ENCODE measurements around the gene PRSS21. TPM values are rescaled to one million over a fixed set of nuclear protein-coding genes. Genes with fewer than 3 reads are reported as not detected.

PRSS21 gene
- total RNA-seq, 2 experiments from 2014 or later, result 3.0 to 4.0 TPM

DNA sequence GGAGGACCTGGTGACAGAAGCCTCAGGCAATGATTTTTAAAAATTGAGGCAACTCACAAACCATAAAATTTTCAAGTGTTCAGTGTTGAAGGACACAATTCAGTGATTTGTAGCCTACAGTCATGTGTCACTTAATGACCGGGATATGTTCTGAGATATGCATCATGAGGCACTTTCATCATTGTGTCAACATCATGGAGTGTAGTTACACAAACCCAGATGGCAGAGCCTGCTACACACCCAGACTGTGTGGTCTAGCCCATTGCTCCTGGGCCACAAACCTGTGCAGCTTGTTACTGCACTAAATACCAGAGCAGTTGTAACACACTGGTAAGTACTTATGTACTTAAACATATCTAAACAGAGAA, 17.2 kb upstream of the PRSS21 start:
- Mint-ChIP-seq H3K27ac (no peak overlapping the region), H3K4me3 (no peak overlapping the region), H3K4me1 (no peaks in the 10 kb centered on the region), H3K27me3 (peaks cover 17% of the 10 kb centered on the region), H3K36me3 (ENCODE audit: low read depth) (no peaks in the 10 kb centered on the region), H3K9me3 (peaks cover 3% of the 10 kb centered on the region)
- ChIA-PET CTCF (interaction anchor here (0.7 kb wide), 1 partner anchor 755 kb away, joined by 3 read pairs; no protein-coding TSS in a partner anchor), POLR2A (no interaction called here)
- DNase-seq, result no peak

DNA sequence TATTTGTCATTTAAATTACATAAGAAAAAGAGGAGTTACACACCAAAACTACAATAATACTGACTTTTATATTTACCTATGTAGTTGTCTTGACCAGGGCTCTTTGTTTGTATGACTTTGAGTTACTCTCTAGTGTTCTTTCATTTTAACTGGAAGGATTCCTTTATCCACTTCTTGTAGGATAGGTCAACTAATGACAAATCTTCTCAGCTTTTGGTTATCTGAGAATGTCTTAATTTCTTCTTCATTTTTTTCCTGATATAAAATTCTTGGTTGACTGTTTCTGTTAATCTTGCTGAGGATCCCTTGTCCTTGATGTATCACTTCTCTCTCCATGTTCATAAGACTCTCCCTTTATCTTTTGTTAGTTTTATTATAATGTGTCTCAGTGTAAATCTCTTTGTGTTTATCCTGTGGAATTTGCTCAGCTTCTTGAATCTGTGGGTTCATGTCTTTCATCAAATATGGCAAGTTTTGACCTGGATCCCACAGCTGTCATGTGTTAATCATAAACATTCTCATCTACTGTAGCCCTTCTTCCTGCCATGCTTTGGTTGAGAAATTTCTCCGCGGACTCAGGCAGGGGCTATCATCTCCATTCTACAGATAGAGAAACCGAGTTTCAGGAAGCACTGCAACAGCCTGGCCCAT, 13.4 kb upstream of the PRSS21 start:
- H3K36me3 Mint-ChIP-seq (ENCODE audit: low read depth), result no peaks in the 10 kb centered on the region
- peaks cover 3% of the 10 kb centered on the region for H3K9me3 Mint-ChIP-seq
- no peak overlapping the region for H3K4me3 Mint-ChIP-seq
- ChIA-PET CTCF (no interaction called here), POLR2A (no interaction called here)
- DNase-seq, result no peak
- no peaks in the 10 kb centered on the region for H3K4me1 Mint-ChIP-seq
- no peak overlapping the region for H3K27ac Mint-ChIP-seq
- H3K27me3 Mint-ChIP-seq, result peaks cover 29% of the 10 kb centered on the region

DNA sequence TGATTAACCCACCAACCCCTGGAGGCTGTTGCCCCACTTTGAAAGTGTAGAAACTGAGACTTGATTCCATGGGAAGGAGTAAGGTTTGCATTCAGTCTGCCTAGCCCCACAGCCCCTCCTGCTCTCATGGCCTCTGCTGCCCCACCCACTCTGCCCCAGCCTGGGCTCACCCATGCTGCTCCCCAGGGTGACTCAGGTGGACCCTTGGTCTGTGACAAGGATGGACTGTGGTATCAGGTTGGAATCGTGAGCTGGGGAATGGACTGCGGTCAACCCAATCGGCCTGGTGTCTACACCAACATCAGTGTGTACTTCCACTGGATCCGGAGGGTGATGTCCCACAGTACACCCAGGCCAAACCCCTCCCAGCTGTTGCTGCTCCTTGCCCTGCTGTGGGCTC, 12.3 kb upstream of the PRSS21 start:
- peaks cover 39% of the 10 kb centered on the region for H3K27me3 Mint-ChIP-seq
- no peaks in the 10 kb centered on the region for H3K4me1 Mint-ChIP-seq
- POLR2A ChIA-PET, result no interaction called here
- CTCF ChIA-PET, result no interaction called here
- H3K9me3 Mint-ChIP-seq, result peaks cover 3% of the 10 kb centered on the region
- H3K4me3 Mint-ChIP-seq, result no peak overlapping the region
- no peak for DNase-seq
- no peak overlapping the region for H3K27ac Mint-ChIP-seq
- H3K36me3 Mint-ChIP-seq (ENCODE audit: low read depth), result no peaks in the 10 kb centered on the region

DNA sequence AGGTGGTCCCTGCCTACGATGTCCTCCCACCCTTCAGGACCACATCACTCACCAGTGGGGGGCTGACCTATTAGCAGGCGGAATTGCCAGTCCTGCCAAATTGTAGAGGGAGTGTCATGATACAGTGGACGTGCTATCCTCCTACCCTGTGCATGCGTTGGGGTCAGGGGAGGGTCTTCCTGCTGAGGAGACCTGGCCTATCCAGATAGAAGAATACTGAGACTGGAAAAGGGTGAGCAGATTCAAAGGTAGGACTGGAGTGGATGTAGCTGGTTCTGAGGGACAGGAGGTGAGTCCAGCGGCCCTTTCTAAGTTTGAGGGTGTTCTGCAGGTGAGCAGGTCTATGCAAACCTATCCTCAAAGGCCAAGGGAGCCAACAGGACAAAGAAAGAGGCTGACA, 10.8 kb upstream of the PRSS21 start:
- no peak overlapping the region for H3K27ac Mint-ChIP-seq
- ChIA-PET CTCF (no interaction called here), POLR2A (no interaction called here)
- peaks cover 46% of the 10 kb centered on the region for H3K27me3 Mint-ChIP-seq
- DNase-seq, result no peak
- H3K9me3 Mint-ChIP-seq, result peaks cover 3% of the 10 kb centered on the region
- H3K4me1 Mint-ChIP-seq, result no peaks in the 10 kb centered on the region
- no peaks in the 10 kb centered on the region for H3K36me3 Mint-ChIP-seq (ENCODE audit: low read depth)
- H3K4me3 Mint-ChIP-seq, result no peak overlapping the region

DNA sequence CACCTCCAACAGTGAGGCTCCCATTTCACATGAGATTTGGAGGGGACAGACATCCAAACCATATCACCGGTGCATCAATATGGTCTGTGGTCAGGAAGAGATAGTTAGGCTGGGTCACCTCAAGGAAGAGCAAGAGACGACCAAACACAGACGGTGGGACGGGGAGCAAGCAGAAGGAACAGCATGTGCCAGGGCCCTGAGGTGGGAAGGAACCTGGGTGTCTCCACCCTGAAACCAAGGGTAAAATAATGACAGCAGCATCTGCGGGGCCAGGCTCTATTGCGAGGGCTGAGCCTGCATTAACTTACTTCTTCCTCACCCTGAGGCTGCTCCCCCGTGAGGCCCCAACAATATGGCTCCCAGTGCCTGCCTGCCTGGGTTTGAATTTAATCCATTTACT, 8.9 kb upstream of the PRSS21 start:
- Mint-ChIP-seq H3K27ac (no peak overlapping the region), H3K4me3 (no peak overlapping the region), H3K36me3 (ENCODE audit: low read depth) (no peaks in the 10 kb centered on the region), H3K9me3 (peaks cover under 1% of the 10 kb centered on the region), H3K27me3 (peaks cover 46% of the 10 kb centered on the region), H3K4me1 (no peaks in the 10 kb centered on the region)
- DNase-seq, result no peak
- ChIA-PET POLR2A (no interaction called here), CTCF (no interaction called here)

DNA sequence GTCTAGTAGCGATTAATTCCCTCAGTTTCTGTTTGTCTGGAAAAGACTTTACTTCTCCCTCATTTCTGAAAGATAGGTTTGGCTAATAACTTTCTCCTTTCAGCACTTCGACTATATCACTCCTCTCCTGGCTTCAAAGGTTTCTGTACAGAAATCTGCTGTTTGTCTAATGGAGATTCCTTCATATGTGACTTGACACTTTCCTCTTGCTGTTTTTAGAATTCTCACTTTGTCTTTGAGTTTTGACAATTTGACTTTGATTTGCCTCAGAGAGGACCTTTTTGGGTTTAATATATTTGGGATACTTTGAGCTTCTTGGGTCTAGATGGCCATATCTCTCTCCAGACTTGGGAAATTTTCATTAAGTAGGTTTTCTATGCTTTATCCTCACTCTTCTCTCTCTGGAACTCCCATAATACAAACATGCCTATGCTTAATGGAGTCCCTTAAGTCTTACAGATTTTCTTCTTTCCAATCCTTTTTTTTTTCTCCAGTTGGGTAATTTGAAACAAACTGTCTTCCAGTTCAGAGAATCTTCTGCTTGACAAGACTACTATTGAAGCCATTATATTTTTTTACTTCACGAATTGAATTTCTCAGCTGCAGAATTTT, 7.8 kb upstream of the PRSS21 start:
- ChIA-PET CTCF (no interaction called here), POLR2A (no interaction called here)
- Mint-ChIP-seq H3K9me3 (no peaks in the 10 kb centered on the region), H3K36me3 (ENCODE audit: low read depth) (no peaks in the 10 kb centered on the region), H3K27ac (no peak overlapping the region), H3K4me3 (no peak overlapping the region), H3K4me1 (no peaks in the 10 kb centered on the region), H3K27me3 (peaks cover 39% of the 10 kb centered on the region)
- DNase-seq, result no peak

DNA sequence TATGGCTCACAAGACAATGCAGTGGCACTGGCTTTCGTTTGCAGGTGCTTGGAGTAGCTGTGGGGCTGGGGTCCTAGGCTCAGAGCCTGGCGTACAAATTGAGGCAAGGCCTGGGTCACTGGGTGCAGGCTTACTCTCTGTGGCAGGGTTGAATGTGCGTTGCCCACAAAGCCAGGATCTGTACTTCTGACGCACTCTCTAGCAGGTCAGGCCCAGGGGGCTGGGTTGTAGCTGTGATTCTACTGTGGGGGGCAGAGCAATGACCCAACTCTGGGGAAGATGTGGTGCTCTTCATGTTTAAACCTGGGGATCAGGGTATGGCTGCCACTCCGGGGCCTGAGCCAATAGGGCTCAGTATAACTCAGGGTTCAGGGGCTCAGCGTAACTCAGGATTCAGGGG, 6.4 kb upstream of the PRSS21 start:
- peaks cover 31% of the 10 kb centered on the region for H3K27me3 Mint-ChIP-seq
- ChIA-PET CTCF (no interaction called here), POLR2A (no interaction called here)
- H3K36me3 Mint-ChIP-seq (ENCODE audit: low read depth), result no peaks in the 10 kb centered on the region
- no peak for DNase-seq
- no peaks in the 10 kb centered on the region for H3K4me1 Mint-ChIP-seq
- no peak overlapping the region for H3K4me3 Mint-ChIP-seq
- no peak overlapping the region for H3K27ac Mint-ChIP-seq
- no peaks in the 10 kb centered on the region for H3K9me3 Mint-ChIP-seq

DNA sequence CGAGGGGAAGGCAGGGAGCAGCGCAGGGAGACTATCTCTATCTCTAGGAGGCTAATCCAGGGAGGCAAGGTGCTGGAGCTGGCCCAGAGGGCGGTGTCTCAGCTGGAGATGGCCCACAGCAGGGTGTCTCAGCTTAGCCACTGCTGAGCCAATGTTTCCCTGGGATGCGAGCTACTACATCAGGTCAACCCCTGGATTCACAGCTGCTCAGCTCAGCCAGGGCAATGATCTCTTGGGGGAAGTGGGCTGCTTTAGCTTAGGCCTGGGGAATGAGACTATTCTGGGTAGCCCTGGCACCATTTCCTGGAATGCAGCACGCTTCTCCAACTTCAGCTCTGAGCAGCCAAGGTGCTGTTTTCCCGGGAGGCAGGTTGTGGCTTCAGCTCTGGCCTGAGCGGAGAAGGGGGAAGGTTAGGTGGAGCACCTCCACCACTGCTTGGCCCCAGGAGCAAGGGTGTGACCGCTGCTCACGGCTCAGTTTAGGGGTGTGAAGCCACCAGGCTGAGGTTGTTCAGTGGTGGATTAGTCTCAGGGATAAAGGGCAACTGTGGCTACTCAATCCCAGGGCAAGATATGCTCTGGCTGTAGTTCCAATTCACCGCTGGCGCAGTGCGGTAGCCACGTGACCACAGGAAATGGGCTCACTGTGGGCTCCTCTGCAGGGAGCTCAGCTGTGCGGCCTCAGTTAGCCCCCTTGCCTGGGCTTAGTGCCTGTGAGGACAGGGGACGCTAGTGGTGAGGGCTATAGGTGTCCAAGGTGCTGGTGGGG, 5.2 kb upstream of the PRSS21 start:
- POLR2A ChIA-PET, result no interaction called here
- CTCF ChIA-PET, result no interaction called here
- DNase-seq, result no peak
- Mint-ChIP-seq H3K9me3 (no peaks in the 10 kb centered on the region), H3K4me3 (no peak overlapping the region), H3K27ac (no peak overlapping the region), H3K27me3 (peaks cover 27% of the 10 kb centered on the region), H3K4me1 (no peaks in the 10 kb centered on the region), H3K36me3 (ENCODE audit: low read depth) (no peaks in the 10 kb centered on the region)

DNA sequence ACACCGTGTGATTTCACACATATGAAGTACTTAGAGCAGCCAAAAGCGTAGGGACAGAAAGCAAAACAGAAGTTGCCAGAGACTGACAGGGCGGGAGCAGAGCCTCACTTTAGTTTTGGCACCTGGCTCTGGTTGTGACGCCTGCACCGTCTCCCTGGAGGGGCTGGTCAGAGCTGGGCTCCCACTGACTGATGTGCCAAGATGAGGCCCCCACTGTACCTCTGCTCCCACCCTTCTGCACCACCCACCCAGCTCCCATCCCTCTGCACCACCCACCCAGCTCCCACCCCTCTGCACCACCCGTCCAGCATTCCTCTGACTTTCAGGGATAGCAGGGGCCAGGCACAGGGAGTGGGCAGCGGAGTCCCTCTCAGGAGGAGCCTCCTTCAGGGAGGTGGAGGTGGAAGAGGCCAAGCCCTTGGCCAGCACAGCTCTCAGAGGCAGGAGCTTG, 3.2 kb upstream of the PRSS21 start:
- H3K27ac Mint-ChIP-seq, result no peak overlapping the region
- no peaks in the 10 kb centered on the region for H3K9me3 Mint-ChIP-seq
- ChIA-PET POLR2A (no interaction called here), CTCF (no interaction called here)
- no peak overlapping the region for H3K4me3 Mint-ChIP-seq
- peaks cover 18% of the 10 kb centered on the region for H3K27me3 Mint-ChIP-seq
- no peak for DNase-seq
- no peaks in the 10 kb centered on the region for H3K4me1 Mint-ChIP-seq
- H3K36me3 Mint-ChIP-seq (ENCODE audit: low read depth), result no peaks in the 10 kb centered on the region

DNA sequence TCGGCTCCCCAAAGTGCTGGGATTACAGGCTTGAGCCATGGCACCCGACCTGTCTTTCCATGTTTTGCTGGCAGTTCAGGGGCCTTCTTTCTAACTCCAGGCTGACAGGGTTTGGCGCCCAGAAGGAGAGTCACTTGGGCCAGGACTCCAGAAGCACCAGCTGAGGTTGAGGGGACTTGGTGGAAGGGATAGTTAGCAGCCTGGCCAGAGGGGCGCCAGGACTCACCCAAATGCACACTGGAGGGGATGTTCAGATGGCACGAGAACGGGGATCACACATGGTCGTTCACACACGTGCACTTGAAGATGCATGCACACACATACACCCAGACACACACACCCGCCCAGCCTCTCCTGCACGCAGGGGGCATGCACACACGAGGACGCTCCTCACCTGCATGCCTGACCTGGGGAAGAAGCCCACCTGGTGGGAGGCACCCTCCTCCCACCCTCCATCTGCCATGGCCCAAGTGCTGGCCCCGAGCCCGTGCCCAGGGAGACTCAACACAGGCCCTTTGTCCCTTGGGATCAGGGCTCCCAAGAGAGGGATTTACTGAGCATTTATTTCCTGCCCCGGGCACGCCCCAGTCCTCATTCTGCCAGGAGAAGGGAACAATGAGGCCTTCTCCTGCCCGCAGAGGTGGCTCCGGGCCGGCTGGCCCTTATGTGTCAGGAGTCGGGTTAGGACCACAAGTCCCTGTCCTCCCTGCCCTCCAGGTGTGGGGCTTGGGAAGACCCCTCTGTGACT, 2.3 kb upstream of the PRSS21 start:
- ChIA-PET POLR2A (no interaction called here), CTCF (no interaction called here)
- no peak for DNase-seq
- Mint-ChIP-seq H3K4me3 (no peak overlapping the region), H3K9me3 (no peaks in the 10 kb centered on the region), H3K36me3 (ENCODE audit: low read depth) (no peaks in the 10 kb centered on the region), H3K27me3 (peaks cover 9% of the 10 kb centered on the region), H3K4me1 (no peaks in the 10 kb centered on the region), H3K27ac (no peak overlapping the region)

DNA sequence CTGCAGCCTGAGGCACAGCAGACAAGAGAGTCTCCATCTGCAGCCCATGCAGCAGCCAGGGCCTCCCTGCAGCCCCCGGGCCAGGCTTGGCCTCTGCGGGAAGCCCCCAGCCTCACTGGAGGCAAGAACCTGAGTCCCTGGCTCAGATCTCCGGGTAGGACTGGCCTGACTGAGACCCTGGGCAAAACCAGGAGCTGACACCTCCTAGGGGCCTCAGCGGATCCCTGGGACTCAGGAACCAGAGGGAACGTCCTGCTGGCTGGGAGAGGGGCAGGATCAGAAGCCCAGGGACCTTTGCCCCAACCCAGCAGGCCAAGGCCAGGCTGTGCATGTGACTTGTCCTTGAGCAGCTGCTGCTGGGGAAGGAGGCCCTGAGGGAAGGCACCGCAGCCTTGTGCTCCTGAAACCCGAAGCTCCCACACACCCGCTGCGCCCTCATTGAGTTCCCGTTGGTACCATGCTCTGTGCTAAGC, 1.7 kb upstream of the PRSS21 start:
- Mint-ChIP-seq H3K4me1 (no peaks in the 10 kb centered on the region), H3K9me3 (no peaks in the 10 kb centered on the region), H3K27me3 (peaks cover 6% of the 10 kb centered on the region), H3K36me3 (ENCODE audit: low read depth) (no peaks in the 10 kb centered on the region), H3K27ac (no peak overlapping the region), H3K4me3 (no peak overlapping the region)
- DNase-seq, result no peak
- ChIA-PET POLR2A (no interaction called here), CTCF (no interaction called here)

DNA sequence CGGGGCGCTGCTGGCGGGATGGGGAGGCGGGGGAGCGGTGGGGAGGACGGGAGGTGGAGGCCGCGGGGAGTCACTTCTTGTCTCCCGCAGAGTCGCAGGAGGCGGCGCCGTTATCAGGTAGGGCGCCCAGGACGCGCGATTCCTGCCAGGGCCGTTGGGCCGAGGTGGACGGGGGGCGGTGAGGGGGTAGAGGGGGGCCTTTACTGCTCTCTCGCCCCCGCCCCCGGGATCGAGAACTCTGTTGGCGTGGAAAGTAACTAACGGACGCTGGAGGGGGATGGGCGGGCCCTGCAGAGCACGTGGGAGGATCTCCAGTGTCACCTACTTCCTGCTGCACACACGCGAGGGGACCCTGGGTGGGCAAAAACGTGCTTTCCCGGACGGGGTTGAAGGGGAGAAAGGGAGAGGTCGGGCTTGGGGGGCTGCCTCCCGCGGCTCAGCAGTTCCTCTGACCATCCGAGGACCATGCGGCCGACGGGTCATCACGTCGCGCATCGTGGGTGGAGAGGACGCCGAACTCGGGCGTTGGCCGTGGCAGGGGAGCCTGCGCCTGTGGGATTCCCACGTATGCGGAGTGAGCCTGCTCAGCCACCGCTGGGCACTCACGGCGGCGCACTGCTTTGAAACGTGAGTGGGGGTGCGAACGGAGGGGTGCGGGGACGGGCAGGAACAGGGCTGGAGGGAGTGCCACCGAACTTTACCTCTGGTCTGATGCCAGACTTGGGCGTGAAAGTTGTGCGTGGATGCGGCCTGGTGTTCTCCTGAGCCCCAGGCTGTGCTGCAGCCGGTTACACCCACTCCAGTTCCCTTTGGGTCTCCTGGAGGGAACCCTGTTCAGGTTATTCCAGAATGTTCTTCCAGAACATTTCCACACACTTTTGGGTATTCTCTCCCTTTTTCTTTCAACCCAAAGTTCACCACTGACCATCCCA, 569 bp downstream of the PRSS21 start:
- Mint-ChIP-seq H3K4me3 (no peak overlapping the region), H3K27me3 (no peaks in the 10 kb centered on the region), H3K27ac (no peak overlapping the region), H3K36me3 (ENCODE audit: low read depth) (no peaks in the 10 kb centered on the region), H3K4me1 (no peaks in the 10 kb centered on the region), H3K9me3 (no peaks in the 10 kb centered on the region)
- POLR2A ChIA-PET, result no interaction called here
- CTCF ChIA-PET, result interaction anchor here (0.7 kb wide), 2 partner anchors 50 to 137 kb away, joined by 3 read pairs; no protein-coding TSS in a partner anchor
- no peak for DNase-seq

All from activated CD4-positive, alpha-beta memory T cell treated with anti-CD3 and anti-CD28 coated beads, Interleukin-2, amount 10 ng/mL, durations not matched to agents 7 days and 5 days (primary cell).